Measurements from ENCODE around the gene CDK15. TPM values are rescaled to one million over a fixed set of nuclear protein-coding genes. Genes with fewer than 3 reads are reported as not detected.

Gene CDK15
- total RNA-seq, 1 experiment from 2014 or later, result not detected

- no peak overlapping the region for H3K27ac ChIP-seq (ENCODE audit: low read depth, low read length)
- ChIA-PET CTCF (no interaction called here), RAD21 (ENCODE audit: low non-redundant PET in 1 of 2, low total read pairs in 2 of 2, uncharacterized antibody in 2 of 2, unreplicated experiment in 2 of 2) (no interaction called here), POLR2A (no interaction called here)
- intact Hi-C loops (cut with micrococcal nuclease), result no loop called here
- TF ChIP-seq EZH2phosphoT487 (IDR thresholded peaks at IDR 0.05; ENCODE audit: borderline replicate concordance) (no peak), TCF7L2 (IDR thresholded peaks at IDR 0.05; ENCODE audit: borderline replicate concordance, extremely low read depth, insufficient read depth, insufficient read length) (no peak), CEBPB (IDR thresholded peaks at IDR 0.05; ENCODE audit: low read depth) (no peak), EGR1 (IDR thresholded peaks at IDR 0.05; ENCODE audit: low read depth) (no peak)
- no peaks in the 10 kb centered on the region for H3K9me3 ChIP-seq (ENCODE audit: control insufficient read depth in 1 of 2, insufficient read depth in 1 of 2, low read depth in 1 of 2, low read length in 2 of 2)
- H3K4me3 ChIP-seq (replicated peaks in 1 of 2; ENCODE audit: low read depth in 1 of 2, low read length in 2 of 2), result no peak overlapping the region
- no peaks in the 10 kb centered on the region for H3K36me3 ChIP-seq (ENCODE audit: control insufficient read depth in 1 of 2, insufficient read depth in 2 of 2, low read length in 2 of 2)
- H4K20me1 ChIP-seq (ENCODE audit: insufficient read depth), result no peaks in the 10 kb centered on the region
- H3K9me2 ChIP-seq (ENCODE audit: insufficient read depth), result no peaks in the 10 kb centered on the region
- no TSS peak for BruUV-seq (replicated peaks)
- H2AFZ ChIP-seq (ENCODE audit: low read depth, low read length, poor library complexity, severe bottlenecking), result no peak overlapping the region
- no peaks in the 10 kb centered on the region for H3K79me2 ChIP-seq (ENCODE audit: insufficient read depth, low read length)
- no peak for DNase-seq (ENCODE audit: low read depth, low spot score)
- no peak for ATAC-seq
- H3K9ac ChIP-seq (ENCODE audit: low read length), result no peak overlapping the region
- H3K27me3 ChIP-seq (ENCODE audit: insufficient read depth, low read length), result peaks cover 3% of the 10 kb centered on the region; the same call in 1 of the 2 replicates
- no peaks in the 10 kb centered on the region for H3K4me1 ChIP-seq (ENCODE audit: control insufficient read depth in 1 of 2, insufficient read depth in 2 of 2, low read length in 2 of 2)
- H3K4me2 ChIP-seq (ENCODE audit: low read length), result no peak overlapping the region
These were observed 124.5 kb downstream of the CDK15 start for GRCh38 chr2:201930831-201931230.

GRCh38 chr2:201931475-201931874 is 125.1 kb downstream of the CDK15 start:
- Histone ChIP-seq H2AFZ (ENCODE audit: low read depth, low read length, poor library complexity, severe bottlenecking) (no peak overlapping the region), H3K4me1 (ENCODE audit: control insufficient read depth in 1 of 2, insufficient read depth in 2 of 2, low read length in 2 of 2) (no peaks in the 10 kb centered on the region), H3K9ac (ENCODE audit: low read length) (no peak overlapping the region), H3K79me2 (ENCODE audit: insufficient read depth, low read length) (no peaks in the 10 kb centered on the region), H3K36me3 (ENCODE audit: control insufficient read depth in 1 of 2, insufficient read depth in 2 of 2, low read length in 2 of 2) (no peaks in the 10 kb centered on the region), H3K27ac (ENCODE audit: low read depth, low read length) (no peak overlapping the region), H3K9me3 (ENCODE audit: control insufficient read depth in 1 of 2, insufficient read depth in 1 of 2, low read depth in 1 of 2, low read length in 2 of 2) (no peaks in the 10 kb centered on the region), H3K4me2 (ENCODE audit: low read length) (no peak overlapping the region), H4K20me1 (ENCODE audit: insufficient read depth) (no peaks in the 10 kb centered on the region), H3K9me2 (ENCODE audit: insufficient read depth) (no peaks in the 10 kb centered on the region), H3K4me3 (replicated peaks in 1 of 2; ENCODE audit: low read depth in 1 of 2, low read length in 2 of 2) (no peak overlapping the region), H3K27me3 (ENCODE audit: insufficient read depth, low read length) (peaks cover 3% of the 10 kb centered on the region; the same call in 1 of the 2 replicates)
- POLR2A ChIA-PET, result no interaction called here
- CTCF ChIA-PET, result no interaction called here
- DNase-seq (ENCODE audit: low read depth, low spot score), result no peak
- RAD21 ChIA-PET (ENCODE audit: low non-redundant PET in 1 of 2, low total read pairs in 2 of 2, uncharacterized antibody in 2 of 2, unreplicated experiment in 2 of 2), result no interaction called here
- no peak for TF ChIP-seq ATF3 (IDR thresholded peaks at IDR 0.05)
- TF ChIP-seq ZNF274 (IDR thresholded peaks at IDR 0.05; ENCODE audit: low read depth, low read length), result no peak
- no peak for TF ChIP-seq POLR2AphosphoS5 (IDR thresholded peaks at IDR 0.05; ENCODE audit: low read depth, low read length)
- no peak for TF ChIP-seq SIN3A (IDR thresholded peaks at IDR 0.05; ENCODE audit: low read depth)
- TF ChIP-seq MAX (IDR thresholded peaks at IDR 0.05), result no peak
- TF ChIP-seq YY1 (IDR thresholded peaks at IDR 0.05; ENCODE audit: extremely low read depth, insufficient replicate concordance, low read depth, low read length), result no peak
- no peak for TF ChIP-seq RAD21 (IDR thresholded peaks at IDR 0.05; ENCODE audit: low read depth)
- TF ChIP-seq CEBPB (IDR thresholded peaks at IDR 0.05; ENCODE audit: low read depth), result no peak
- no peak for TF ChIP-seq EZH2phosphoT487 (IDR thresholded peaks at IDR 0.05; ENCODE audit: borderline replicate concordance)
- no peak for TF ChIP-seq ZFX (IDR thresholded peaks at IDR 0.05)
- intact Hi-C loops (cut with micrococcal nuclease), result no loop called here
- no TSS peak for BruUV-seq (replicated peaks)
- no peak for ATAC-seq

Measured in HCT116 (cell line).